Activated B cell treated with CpG ODN at 0.5 μM for 24 hours (primary cell): Measurements from ENCODE around the gene MPV17L2. TPM values are rescaled to one million over a fixed set of nuclear protein-coding genes. Genes with fewer than 3 reads are reported as not detected.

ENCODE experiments used
- ATAC-seq: fragments of 200-7000 bp; cut with Tn5 transposase; one replicate; pipeline ENCODE4 v1.10.0; 2021; ENCODE audit warnings: low read depth, mild to moderate bottlenecking, moderate library complexity
- CTCF ChIA-PET: fragments of 350-600 bp; sonication (Branson Sonifier 250); formaldehyde crosslinking; loops from one replicate; lab custom pipeline; 2021; ENCODE audit warnings: antibody characterized with exemption; lab: Charles Lee
- POLR2A ChIA-PET: fragments of 350-600 bp; sonication (Branson Sonifier 250); formaldehyde crosslinking; loops from one replicate; lab custom pipeline; 2021; ENCODE audit warnings: antibody characterized with exemption; lab: Charles Lee
- DNase-seq: peaks from one replicate; pipeline ENCODE4 v3.0.0; 2022
- H3K27ac Mint-ChIP-seq: one replicate; pipeline ENCODE4 v1.8.0; 2020; ENCODE audit warnings: mixed read lengths
- H3K27me3 Mint-ChIP-seq: one replicate; pipeline ENCODE4 v1.8.0; 2021; ENCODE audit warnings: mixed read lengths
- H3K36me3 Mint-ChIP-seq: one replicate; pipeline ENCODE4 v1.8.0; 2021; ENCODE audit warnings: low read depth, mixed read lengths
- H3K4me1 Mint-ChIP-seq: one replicate; pipeline ENCODE4 v1.8.0; 2021; ENCODE audit warnings: mixed read lengths
- H3K4me3 Mint-ChIP-seq: one replicate; pipeline ENCODE4 v1.8.0; 2020; ENCODE audit warnings: mild to moderate bottlenecking, mixed read lengths
- H3K9me3 Mint-ChIP-seq: one replicate; pipeline ENCODE4 v1.8.0; 2020; ENCODE audit warnings: mixed read lengths
- intact Hi-C: fragments of 100-400 bp; cut with micrococcal nuclease; formaldehyde crosslinking; loops from one replicate; pipeline ENCODE4 v1.15.1; 2024
- total RNA-seq: library from RNA; stranded (reverse); gene quantifications from 2 replicates; pipeline ENCODE4 v1.2.3, GENCODE V29; 2022
- TF ChIP-seq, protein P1 (sequence below): fragments of 200-600 bp; IDR thresholded peaks from one replicate; pipeline ENCODE4 v1.8.0; 2022; ENCODE audit warnings: antibody characterized with exemption, mild to moderate bottlenecking

MPV17L2 gene
- total RNA-seq, 1 donor from 2014 or later, result 17.9 TPM

DNA sequence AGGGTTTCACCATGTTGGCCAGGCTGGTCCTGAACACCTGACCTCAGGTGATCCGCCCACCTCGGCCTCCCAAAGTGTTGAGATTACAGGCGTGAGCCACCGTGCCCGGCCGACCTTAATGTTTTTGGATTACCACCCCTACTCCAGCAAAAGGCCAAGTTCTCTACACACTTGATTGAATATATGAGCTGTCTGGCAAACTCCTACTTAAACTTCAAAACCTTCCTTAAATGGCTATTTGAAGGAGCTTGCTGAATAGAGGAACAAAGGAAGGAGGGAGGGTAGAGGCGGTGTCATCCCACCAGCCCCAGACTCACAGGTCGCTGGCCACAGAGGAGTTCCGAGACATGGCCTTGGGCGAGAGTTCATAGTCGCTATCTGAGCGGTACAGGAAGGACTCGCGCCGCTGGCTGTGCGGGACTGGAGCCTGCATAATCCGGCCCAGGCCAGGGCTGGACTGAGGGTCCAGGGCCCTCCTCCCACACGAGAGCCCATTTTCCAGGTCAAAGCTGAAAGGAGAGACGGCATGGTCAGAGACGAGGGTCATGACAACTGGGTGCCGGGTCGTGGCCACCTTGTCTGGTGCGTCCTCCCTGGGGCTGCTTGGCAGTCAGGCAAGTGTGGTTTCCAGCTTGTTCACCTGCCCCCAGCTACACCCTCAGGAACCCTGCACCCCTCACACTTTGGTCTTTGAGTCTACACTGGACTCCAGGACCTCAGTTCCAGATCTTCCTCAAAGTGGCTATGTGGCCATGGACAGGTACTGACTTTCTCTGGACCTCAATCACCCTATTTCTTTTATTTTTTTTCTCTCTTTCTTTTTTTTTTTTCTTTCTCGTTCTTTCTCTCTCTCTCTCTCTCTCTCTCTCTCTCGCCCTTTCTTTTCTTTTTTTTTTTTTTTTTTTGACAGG lies 29.1 kb downstream of the MPV17L2 start:
- POLR2A ChIA-PET, result no interaction called here
- Mint-ChIP-seq H3K4me3 (no peak overlapping the region), H3K36me3 (no peaks in the 10 kb centered on the region), H3K4me1 (peaks cover 36% of the 10 kb centered on the region), H3K27ac (no peak overlapping the region), H3K27me3 (peaks cover 41% of the 10 kb centered on the region), H3K9me3 (no peaks in the 10 kb centered on the region)
- CTCF ChIA-PET, result interaction anchor here (1.0 to 1.7 kb wide), 2 partner anchors 8 to 166 kb away, joined by 3 read pairs; no protein-coding TSS in a partner anchor
- intact Hi-C loops, result no loop called here
- no peak for ATAC-seq
- TF ChIP-seq, protein P1, sequence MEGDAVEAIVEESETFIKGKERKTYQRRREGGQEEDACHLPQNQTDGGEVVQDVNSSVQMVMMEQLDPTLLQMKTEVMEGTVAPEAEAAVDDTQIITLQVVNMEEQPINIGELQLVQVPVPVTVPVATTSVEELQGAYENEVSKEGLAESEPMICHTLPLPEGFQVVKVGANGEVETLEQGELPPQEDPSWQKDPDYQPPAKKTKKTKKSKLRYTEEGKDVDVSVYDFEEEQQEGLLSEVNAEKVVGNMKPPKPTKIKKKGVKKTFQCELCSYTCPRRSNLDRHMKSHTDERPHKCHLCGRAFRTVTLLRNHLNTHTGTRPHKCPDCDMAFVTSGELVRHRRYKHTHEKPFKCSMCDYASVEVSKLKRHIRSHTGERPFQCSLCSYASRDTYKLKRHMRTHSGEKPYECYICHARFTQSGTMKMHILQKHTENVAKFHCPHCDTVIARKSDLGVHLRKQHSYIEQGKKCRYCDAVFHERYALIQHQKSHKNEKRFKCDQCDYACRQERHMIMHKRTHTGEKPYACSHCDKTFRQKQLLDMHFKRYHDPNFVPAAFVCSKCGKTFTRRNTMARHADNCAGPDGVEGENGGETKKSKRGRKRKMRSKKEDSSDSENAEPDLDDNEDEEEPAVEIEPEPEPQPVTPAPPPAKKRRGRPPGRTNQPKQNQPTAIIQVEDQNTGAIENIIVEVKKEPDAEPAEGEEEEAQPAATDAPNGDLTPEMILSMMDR, result no peak
- DNase-seq, result no peak

- no peaks in the 10 kb centered on the region for H3K9me3 Mint-ChIP-seq
- ATAC-seq (no peak), DNase-seq (no peak)
- CTCF ChIA-PET, result interaction anchor here (0.6 to 2.3 kb wide), 4 partner anchors 8 to 32 kb away, joined by 3 to 8 read pairs (median 4); no protein-coding TSS in a partner anchor
- POLR2A ChIA-PET, result interaction anchor here (0.6 to 2.6 kb wide), 13 partner anchors 8 to 215 kb away, joined by 3 to 14 read pairs (median 4); partner anchors contain the start of genes IQCN, JUND and MPV17L2
- H3K27ac Mint-ChIP-seq, result no peak overlapping the region
- H3K27me3 Mint-ChIP-seq, result peaks cover 52% of the 10 kb centered on the region
- TF ChIP-seq, protein P1, result no peak
- H3K36me3 Mint-ChIP-seq, result no peaks in the 10 kb centered on the region
- peaks cover 45% of the 10 kb centered on the region for H3K4me1 Mint-ChIP-seq
- H3K4me3 Mint-ChIP-seq, result peak overlapping the region; percentile 84
- intact Hi-C loops, result loop anchor here (2.0 kb wide), 1 partner anchor 19 kb away; the partner anchor contains the start of gene RAB3A
Observed at GRCh38 chr19:18223860-18224524, 31.0 kb downstream of the MPV17L2 start.

- peak overlapping the region; percentile 84 for H3K4me3 Mint-ChIP-seq
- DNase-seq (peak; percentile 77), ATAC-seq (peak; percentile 98)
- no peaks in the 10 kb centered on the region for H3K9me3 Mint-ChIP-seq
- TF ChIP-seq, protein P1, result no peak
- no peaks in the 10 kb centered on the region for H3K36me3 Mint-ChIP-seq
- ChIA-PET CTCF (interaction anchor here (0.6 to 2.3 kb wide), 4 partner anchors 9 to 33 kb away, joined by 3 to 8 read pairs (median 4); no protein-coding TSS in a partner anchor), POLR2A (interaction anchor here (0.7 to 2.6 kb wide), 11 partner anchors 9 to 214 kb away, joined by 3 to 14 read pairs (median 4); partner anchors contain the start of genes IQCN, JUND and MPV17L2)
- peak overlapping the region; percentile 35 for H3K27ac Mint-ChIP-seq
- H3K27me3 Mint-ChIP-seq, result peaks cover 55% of the 10 kb centered on the region
- intact Hi-C loops, result loop anchor here (2.0 kb wide), 1 partner anchor 20 kb away; the partner anchor contains the start of gene RAB3A
- peaks cover 45% of the 10 kb centered on the region for H3K4me1 Mint-ChIP-seq
Observed at GRCh38 chr19:18224525-18225354, 31.7 kb downstream of the MPV17L2 start.

- TF ChIP-seq, protein P1, result no peak
- Mint-ChIP-seq H3K36me3 (no peaks in the 10 kb centered on the region), H3K9me3 (no peaks in the 10 kb centered on the region), H3K4me3 (peak overlapping the region; percentile 16), H3K27ac (no peak overlapping the region), H3K4me1 (peaks cover 45% of the 10 kb centered on the region), H3K27me3 (peaks cover 54% of the 10 kb centered on the region)
- ATAC-seq (no peak), DNase-seq (no peak)
- intact Hi-C loops, result loop anchor here (2.0 kb wide), 1 partner anchor 21 kb away; the partner anchor contains the start of gene RAB3A
- ChIA-PET POLR2A (interaction anchor here (0.6 to 2.6 kb wide), 2 partner anchors 54 to 130 kb away, joined by 3 to 14 read pairs; no protein-coding TSS in a partner anchor), CTCF (interaction anchor here (2.3 kb wide), 1 partner anchor 27 kb away, joined by 8 read pairs; no protein-coding TSS in a partner anchor)
Observed at GRCh38 chr19:18225355-18225701, 32.3 kb downstream of the MPV17L2 start.
